Upper lobe of left lung (tissue), 4 donors: ENCODE results near the gene LRRC74B.

Experiments
- EP300 ChIP-seq, 4 donors: sonication (generic); formaldehyde crosslinking; IDR thresholded peaks; one replicate each; pipeline ENCODE4 v1.5.1; 2017; ENCODE audit warnings: antibody characterized with exemption in 4 of 4, control low read depth in 2 of 4
- POLR2A ChIP-seq, 4 donors: fragments of 450-650 bp; IDR thresholded peaks; one replicate each; pipeline ENCODE4 v1.5.1; 2016 to 2017; ENCODE audit warnings: antibody characterized with exemption in 4 of 4, mild to moderate bottlenecking in 2 of 4
- TF ChIP-seq, protein P1 (sequence below), 6 experiments: fragments of 450-650 bp in 4 of 6; fragments of 200-600 bp in 2 of 6; sonication (generic) in 2 of 6; IDR thresholded peaks; one replicate each; pipeline ENCODE4 v1.5.1; 2016 to 2019; ENCODE audit warnings: antibody characterized with exemption in 6 of 6

DNA sequence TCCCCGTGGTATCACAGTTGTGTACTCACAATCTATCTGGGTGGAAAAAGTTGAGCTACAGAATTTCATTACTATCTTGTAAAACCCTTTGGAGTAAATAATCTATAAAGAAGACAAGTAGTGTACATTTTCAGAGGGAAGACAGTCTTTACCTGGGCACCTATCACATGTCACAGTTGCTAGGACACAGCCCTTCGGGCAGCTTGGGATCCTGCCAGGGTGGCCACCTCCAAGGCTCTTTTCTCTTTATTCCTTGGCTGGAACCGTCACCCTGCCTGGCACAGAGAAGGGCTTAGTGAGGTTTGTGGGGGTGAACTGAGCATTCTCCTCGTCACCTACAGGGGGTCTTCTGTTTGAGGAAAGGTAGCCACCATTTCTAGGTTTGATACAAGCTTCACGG lies 23.6 kb downstream of the LRRC74B start:
- TF ChIP-seq, protein P1, sequence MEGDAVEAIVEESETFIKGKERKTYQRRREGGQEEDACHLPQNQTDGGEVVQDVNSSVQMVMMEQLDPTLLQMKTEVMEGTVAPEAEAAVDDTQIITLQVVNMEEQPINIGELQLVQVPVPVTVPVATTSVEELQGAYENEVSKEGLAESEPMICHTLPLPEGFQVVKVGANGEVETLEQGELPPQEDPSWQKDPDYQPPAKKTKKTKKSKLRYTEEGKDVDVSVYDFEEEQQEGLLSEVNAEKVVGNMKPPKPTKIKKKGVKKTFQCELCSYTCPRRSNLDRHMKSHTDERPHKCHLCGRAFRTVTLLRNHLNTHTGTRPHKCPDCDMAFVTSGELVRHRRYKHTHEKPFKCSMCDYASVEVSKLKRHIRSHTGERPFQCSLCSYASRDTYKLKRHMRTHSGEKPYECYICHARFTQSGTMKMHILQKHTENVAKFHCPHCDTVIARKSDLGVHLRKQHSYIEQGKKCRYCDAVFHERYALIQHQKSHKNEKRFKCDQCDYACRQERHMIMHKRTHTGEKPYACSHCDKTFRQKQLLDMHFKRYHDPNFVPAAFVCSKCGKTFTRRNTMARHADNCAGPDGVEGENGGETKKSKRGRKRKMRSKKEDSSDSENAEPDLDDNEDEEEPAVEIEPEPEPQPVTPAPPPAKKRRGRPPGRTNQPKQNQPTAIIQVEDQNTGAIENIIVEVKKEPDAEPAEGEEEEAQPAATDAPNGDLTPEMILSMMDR (IDR thresholded peaks at IDR 0.05): no peak
- TF ChIP-seq POLR2A (IDR thresholded peaks at IDR 0.05) (no peak), EP300 (IDR thresholded peaks at IDR 0.05) (no peak)
